HuH-7 (cell line): ENCODE results near the gene SOD3.

Source experiments
- DNase-seq: peaks from one replicate; pipeline ENCODE4 v3.0.0; 2011; ENCODE audit warnings: low spot score

Gene SOD3

GRCh38 chr4:24775032-24775605, 20.3 kb upstream of the SOD3 start:
- DNase-seq, result no peak

- DNase-seq, result no peak
These were observed 19.6 kb upstream of the SOD3 start for GRCh38 chr4:24775750-24776149.

DNA sequence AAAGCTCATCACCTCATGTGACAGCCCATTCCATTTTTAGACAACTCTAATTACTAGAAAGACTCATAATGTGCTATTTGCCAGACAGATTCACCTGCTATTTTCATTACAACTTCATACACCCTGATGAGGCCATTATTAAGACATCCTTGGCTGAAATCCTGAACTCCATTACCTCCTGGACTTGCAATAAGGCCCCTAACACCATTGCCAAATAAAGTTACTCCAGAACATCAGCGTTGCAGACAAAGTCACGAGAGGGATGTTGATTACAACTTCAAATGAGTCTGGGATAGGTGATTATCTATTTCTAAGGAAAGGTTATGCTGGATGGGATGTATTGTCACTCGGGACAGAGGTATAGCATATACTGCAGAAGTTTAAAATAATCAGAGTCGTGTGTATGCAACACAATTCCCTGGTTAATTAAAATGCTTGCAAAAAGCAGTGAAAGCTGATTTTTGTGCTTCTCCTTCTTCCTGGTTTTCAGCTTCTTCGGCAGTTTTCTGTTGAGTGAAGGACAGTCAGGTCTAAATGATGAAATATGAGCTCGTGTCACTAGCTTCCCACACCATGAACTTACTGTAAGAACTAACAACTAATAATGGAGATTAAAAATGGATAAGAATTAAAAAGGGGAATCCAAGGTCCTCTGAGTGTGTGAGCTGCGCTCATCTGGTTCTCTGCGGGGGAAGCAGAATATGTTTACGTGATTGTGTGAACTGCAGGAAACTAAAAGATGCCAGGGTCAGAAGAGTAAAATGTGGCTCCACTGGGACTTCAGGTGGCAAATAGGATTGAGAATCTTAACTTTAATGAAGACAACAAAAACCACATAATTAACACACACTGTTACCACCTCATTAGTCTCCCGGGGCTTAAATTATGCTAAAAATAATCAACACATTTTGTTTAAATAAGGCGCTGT, 17.6 kb upstream of the SOD3 start:
- no peak for DNase-seq

GRCh38 chr4:24778464-24779225, 16.7 kb upstream of the SOD3 start:
- no peak for DNase-seq

- DNase-seq, result no peak
These were observed 14.4 kb upstream of the SOD3 start for GRCh38 chr4:24780936-24781495.

GRCh38 chr4:24781999-24782745, 13.2 kb upstream of the SOD3 start:
- DNase-seq, result no peak

GRCh38 chr4:24783506-24783905, 11.9 kb upstream of the SOD3 start:
- no peak for DNase-seq

DNA sequence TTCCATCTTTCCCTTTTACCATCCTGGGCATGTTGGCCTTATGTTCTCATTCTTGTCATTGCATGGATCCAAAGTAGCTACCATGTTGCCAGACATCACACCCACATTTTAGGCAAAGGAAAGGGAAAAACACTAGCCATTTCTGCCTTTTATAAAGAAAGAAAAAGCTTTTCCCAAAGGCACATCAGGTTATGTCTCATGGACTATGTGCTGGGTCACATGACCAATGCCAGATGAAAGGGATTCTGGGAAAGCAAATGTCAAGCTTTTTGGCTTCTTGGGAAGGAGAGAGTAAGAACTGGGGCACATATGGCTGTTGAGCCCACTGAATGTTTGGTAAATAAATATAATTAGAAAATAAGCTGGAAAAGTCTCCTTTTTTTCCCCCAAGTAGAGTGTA, 4.3 kb upstream of the SOD3 start:
- DNase-seq, result no peak

DNA sequence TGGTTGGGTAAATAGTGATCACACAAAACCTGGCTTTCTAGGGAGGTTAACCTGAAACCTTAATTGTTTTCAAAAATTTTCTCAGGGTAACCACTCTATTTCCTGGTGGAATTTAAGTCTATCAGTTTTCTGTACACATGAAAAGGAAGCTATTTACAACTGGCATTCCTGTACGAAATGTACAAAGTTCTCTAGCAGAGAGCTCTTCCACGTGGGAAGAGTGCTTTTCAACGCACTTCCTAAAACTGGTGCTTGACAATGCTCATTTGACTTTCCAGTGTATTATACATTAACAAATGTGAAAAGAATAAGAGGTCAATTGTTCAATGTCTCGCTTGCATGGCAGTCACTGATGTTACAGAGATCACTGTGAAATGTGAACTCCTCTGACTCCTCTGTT, 2.8 kb upstream of the SOD3 start:
- no peak for DNase-seq

DNA sequence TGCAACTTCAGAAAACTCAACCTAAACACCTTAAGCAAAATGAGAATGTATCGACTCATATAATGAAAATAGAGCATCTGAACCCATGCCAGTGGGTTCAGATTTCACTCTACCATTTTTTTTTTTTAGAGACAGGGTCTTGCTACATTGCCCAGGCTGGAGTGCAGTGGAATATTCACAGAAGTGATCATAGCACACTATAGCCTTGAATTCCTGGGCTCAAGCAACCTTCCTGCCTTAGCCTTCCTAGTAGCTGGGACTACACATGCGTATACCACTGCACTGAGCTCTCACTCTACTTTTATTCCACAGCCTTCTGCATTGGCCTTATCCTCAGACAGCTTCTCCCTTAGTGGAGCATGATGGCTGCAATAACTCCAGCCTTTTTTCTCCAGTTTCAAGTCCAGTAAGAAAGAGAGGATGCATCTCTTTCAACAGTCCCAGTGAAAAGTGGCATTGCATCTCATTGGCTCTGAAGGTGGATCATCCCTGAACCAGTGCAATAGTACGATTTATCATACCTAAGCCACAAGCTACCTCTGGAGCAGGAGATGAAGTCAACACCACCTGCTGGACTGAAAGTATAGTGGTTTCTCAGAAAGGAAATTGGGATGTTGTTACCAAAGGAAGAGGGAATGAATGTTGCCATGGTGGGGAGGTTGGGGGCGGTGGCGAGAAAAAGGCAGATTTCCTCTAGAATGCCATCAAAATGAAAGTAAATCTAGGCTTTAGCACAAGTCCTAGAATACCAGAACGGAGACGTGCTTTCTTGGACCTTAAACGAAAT, 2.0 kb upstream of the SOD3 start:
- no peak for DNase-seq

- no peak for DNase-seq
These were observed 1.3 kb upstream of the SOD3 start for GRCh38 chr4:24794051-24794450.

GRCh38 chr4:24794480-24794879, 893 bp upstream of the SOD3 start:
- no peak for DNase-seq

DNA sequence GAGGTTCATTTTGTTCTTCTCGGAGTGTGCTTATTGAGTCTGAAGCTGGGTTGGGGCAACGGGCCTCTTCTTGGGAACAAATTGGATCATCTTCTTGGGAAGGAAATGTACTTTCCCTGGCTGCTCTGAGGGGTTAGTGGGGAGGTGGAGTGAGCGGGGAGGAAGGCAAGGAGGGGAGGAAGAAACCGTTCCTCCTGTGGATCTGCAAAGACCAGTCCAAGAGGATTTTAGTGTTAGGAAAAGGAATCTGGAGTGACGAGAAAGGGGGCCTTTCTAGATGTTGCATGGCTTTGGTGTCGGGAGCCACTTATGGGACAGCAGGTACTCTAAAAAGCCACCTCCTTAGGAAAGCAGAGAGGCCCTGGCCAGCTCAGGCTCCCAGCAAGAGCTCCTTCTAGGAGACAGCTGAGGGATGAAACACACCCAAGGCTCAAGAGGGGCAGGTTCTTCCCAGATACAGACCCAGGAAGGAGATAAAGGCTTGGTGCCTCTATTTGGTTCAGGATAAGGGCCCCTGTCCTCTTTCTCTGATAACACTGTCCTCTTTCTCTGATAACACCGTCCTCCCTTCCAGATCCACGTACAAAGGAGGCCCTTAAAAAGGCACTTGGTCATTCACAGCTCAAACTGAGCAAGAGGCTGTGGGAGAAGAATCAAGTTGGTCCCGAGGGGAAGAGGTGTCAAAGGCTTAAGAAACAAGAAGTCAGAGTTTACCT, 451 bp downstream of the SOD3 start:
- no peak for DNase-seq

- no peak for DNase-seq
These were observed 1.2 kb downstream of the SOD3 start for GRCh38 chr4:24796620-24797019.

DNA sequence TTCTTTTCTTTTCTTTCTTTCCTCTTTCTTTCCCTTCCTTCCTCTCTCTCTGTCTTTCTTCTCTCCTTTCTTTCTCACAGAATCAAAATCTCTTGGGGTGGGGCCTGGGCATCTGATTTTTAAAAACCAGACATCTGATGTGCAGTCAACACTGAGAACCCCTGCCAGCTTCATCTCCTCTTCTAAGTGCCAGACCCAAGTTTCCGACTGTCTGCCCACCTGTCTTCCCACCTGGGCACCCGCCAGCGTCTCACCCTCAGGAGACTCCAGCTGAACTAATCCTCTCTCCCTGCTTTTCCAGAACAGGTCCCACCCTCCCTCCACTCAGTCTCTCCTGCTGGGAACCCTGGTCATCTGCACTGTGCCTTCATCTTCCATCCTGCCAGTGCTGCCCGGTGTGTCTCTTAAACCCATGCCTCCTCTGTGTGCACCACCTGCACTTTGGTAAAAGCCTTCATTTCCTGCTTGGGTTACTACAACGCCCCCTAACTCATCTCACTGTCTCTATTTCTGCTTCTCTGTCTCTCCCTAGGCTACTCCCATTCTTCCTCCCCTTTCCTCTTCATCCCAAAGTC, 2.8 kb downstream of the SOD3 start:
- DNase-seq, result no peak

- DNase-seq, result no peak
These were observed 3.8 kb downstream of the SOD3 start for GRCh38 chr4:24799196-24799543.

DNA sequence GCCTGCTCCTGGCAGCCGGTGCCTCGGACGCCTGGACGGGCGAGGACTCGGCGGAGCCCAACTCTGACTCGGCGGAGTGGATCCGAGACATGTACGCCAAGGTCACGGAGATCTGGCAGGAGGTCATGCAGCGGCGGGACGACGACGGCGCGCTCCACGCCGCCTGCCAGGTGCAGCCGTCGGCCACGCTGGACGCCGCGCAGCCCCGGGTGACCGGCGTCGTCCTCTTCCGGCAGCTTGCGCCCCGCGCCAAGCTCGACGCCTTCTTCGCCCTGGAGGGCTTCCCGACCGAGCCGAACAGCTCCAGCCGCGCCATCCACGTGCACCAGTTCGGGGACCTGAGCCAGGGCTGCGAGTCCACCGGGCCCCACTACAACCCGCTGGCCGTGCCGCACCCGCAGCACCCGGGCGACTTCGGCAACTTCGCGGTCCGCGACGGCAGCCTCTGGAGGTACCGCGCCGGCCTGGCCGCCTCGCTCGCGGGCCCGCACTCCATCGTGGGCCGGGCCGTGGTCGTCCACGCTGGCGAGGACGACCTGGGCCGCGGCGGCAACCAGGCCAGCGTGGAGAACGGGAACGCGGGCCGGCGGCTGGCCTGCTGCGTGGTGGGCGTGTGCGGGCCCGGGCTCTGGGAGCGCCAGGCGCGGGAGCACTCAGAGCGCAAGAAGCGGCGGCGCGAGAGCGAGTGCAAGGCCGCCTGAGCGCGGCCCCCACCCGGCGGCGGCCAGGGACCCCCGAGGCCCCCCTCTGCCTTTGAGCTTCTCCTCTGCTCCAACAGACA, 4.4 kb downstream of the SOD3 start:
- DNase-seq, result no peak

- no peak for DNase-seq
These were observed 5.0 kb downstream of the SOD3 start for GRCh38 chr4:24800325-24800895.
